Retinal pigment epithelial cell (primary cell): Measurements from ENCODE around the gene NUDT4.

Experiments used
- DNase-seq: peaks from one replicate; pipeline ENCODE4 v3.0.0-alpha.2; 2010; ENCODE audit warnings: low read depth
- H3K4me3 ChIP-seq: 2 replicates; pipeline ENCODE4 v1.5.1; 2011; ENCODE audit warnings: mild to moderate bottlenecking, low read length, control low read depth, moderate library complexity
- CTCF ChIP-seq: conservative IDR thresholded peaks from 2 replicates; pipeline ENCODE4 v1.5.1; 2011; ENCODE audit warnings: low read depth, low read length, control low read depth, inconsistent platforms

Gene NUDT4

GRCh38 chr12:93413064-93413463, 35.3 kb downstream of the NUDT4 start:
- no peak overlapping the region for H3K4me3 ChIP-seq
- no peak for DNase-seq
- TF ChIP-seq CTCF = no peak

GRCh38 chr12:93415723-93416464, 38.2 kb downstream of the NUDT4 start:
- TF ChIP-seq CTCF = no peak
- no peak overlapping the region for H3K4me3 ChIP-seq
- DNase-seq = no peak

- DNase-seq = no peak
- no peak for TF ChIP-seq CTCF
- no peak overlapping the region for H3K4me3 ChIP-seq
These were observed 40.3 kb downstream of the NUDT4 start for GRCh38 chr12:93417967-93418480.

- DNase-seq = no peak
- TF ChIP-seq CTCF = peak; percentile 49
- no peak overlapping the region for H3K4me3 ChIP-seq
These were observed 41.8 kb downstream of the NUDT4 start for GRCh38 chr12:93419388-93420034.

GRCh38 chr12:93422050-93422449, 44.3 kb downstream of the NUDT4 start:
- no peak for TF ChIP-seq CTCF
- no peak overlapping the region for H3K4me3 ChIP-seq
- no peak for DNase-seq

- no peak overlapping the region for H3K4me3 ChIP-seq
- DNase-seq = no peak
- TF ChIP-seq CTCF = no peak
These were observed 48.1 kb downstream of the NUDT4 start for GRCh38 chr12:93425736-93426411.
